Upper lobe of left lung (tissue), 6 donors: ENCODE data around the gene PMPCA. TPM values are rescaled to one million over a fixed set of nuclear protein-coding genes. Genes with fewer than 3 reads are reported as not detected.
A peak's percentile ranks its signal among the peaks of the same experiment; 100 is the strongest.

Source experiments
- ATAC-seq, 2 donors: fragments of 200-7000 bp; cut with Tn5 transposase; one replicate each; pipeline ENCODE4 v1.9.1; 2022; ENCODE audit warnings: mild to moderate bottlenecking in 2 of 2, moderate library complexity in 2 of 2; ENCODE audit not compliant: low FRiP score in 2 of 2
- DNase-seq, 2 donors: peaks; one replicate each; pipeline ENCODE4 v3.0.0-alpha.2; 2019 to 2020
- H3K27ac ChIP-seq, 4 donors: fragments of 200-600 bp; sonication (generic); one replicate each; pipeline ENCODE4 v1.5.1; 2016 to 2019
- H3K27me3 ChIP-seq, 4 donors: fragments of 200-600 bp; sonication (generic); one replicate each; pipeline ENCODE4 v1.5.1; 2017 to 2019
- H3K36me3 ChIP-seq, 4 donors: fragments of 200-600 bp; sonication (generic); one replicate each; pipeline ENCODE4 v1.5.1; 2016 to 2019
- H3K4me1 ChIP-seq, 4 donors: fragments of 200-600 bp; sonication (generic); one replicate each; pipeline ENCODE4 v1.5.1; 2018 to 2019
- H3K4me3 ChIP-seq, 4 donors: fragments of 200-600 bp; sonication (generic); one replicate each; pipeline ENCODE4 v1.5.1; 2017 to 2019; ENCODE audit warnings: mild to moderate bottlenecking in 2 of 4, moderate library complexity in 1 of 4
- H3K9me3 ChIP-seq, 4 donors: fragments of 200-600 bp; sonication (generic); one replicate each; pipeline ENCODE4 v1.5.1; 2018 to 2019
- CTCF ChIP-seq, 6 experiments: fragments of 450-650 bp in 4 of 6; fragments of 200-600 bp in 2 of 6; sonication (generic) in 2 of 6; IDR thresholded peaks; one replicate each; pipeline ENCODE4 v1.5.1; 2016 to 2019; ENCODE audit warnings: antibody characterized with exemption in 6 of 6
- EP300 ChIP-seq, 4 donors: sonication (generic); formaldehyde crosslinking; IDR thresholded peaks; one replicate each; pipeline ENCODE4 v1.5.1; 2017; ENCODE audit warnings: antibody characterized with exemption in 4 of 4, control low read depth in 2 of 4
- POLR2A ChIP-seq, 4 donors: fragments of 450-650 bp; IDR thresholded peaks; one replicate each; pipeline ENCODE4 v1.5.1; 2016 to 2017; ENCODE audit warnings: antibody characterized with exemption in 4 of 4, mild to moderate bottlenecking in 2 of 4
- POLR2AphosphoS5 ChIP-seq, 2 donors: sonication (generic); formaldehyde crosslinking; IDR thresholded peaks; one replicate each; pipeline ENCODE4 v1.5.1; 2017; ENCODE audit warnings: antibody characterized with exemption in 2 of 2
- WGBS, 2 donors: methylation state at CpG; one replicate each; pipeline ENCODE4 v1.1.5; 2017 to 2018; 5-methylcytosine and 5-hydroxymethylcytosine counted together
- total RNA-seq, 6 donors: library from RNA; depleted of rRNA in 4 of 6; stranded (reverse); fragments of >200 nt in 4 of 6; gene quantifications; one replicate each; pipeline versions ENCODE4 v1.1.0 to v1.2.1, GENCODE V29; 2016 to 2021
- donor health status: DM: no; HTN: no; CAD: no; lungs with moderate emphysema.
- donor health status: DM: no; HTN: yes; CAD: no; lungs with severe emphysema.

Gene PMPCA
- total RNA-seq, 6 donors from 2014 or later: 30.4 to 48.2 (median 41.0) TPM

DNA sequence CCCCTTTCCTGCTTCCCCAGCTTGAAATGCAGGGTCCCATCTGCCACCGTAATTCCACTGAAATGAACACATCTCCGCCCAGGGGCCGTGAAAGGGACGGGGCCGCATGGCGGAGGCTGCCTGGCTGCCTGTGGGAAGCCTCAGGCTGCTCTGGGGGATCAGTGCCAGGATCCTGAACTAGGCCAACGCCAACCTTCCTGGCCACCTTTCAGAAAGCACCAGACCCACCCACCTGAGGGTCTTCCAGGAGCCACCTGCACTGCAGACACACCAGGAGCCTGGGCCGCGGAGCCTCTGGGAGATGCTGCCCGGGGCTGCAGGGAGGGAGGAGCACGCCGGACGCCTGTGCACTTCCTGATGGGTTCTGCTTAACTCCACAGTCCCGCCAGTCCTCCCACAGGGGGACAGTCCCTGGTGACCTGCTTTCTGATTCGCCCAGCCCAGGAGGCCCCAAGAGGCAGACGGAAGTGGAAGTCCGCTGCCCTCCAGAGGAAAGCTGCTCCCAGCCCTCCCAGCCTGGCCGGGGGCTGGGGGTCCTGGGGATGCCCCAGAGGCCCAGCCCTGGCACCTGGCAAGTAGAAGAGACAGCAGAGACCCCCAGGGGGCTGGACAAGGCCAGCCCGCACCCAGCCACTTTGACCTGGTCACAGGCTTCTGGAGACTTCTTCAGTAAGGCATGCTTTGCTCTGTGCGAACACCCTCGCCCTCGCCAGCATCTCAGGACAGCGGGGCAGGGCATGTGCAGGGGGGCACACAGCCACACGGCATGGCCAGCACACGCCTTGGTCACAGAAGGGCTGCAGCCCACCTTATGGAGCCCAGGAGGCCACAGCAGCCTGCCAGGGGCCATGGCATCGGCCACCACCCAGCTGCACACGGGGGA lies 36.9 kb upstream of the PMPCA start, which contains the start of gene CARD9:
Gene CARD9, minus strand, starts transcription at position 370 of the 883 bp plus-strand sequence. CDS start 1,591 bp downstream, outside the sequence.
- TF ChIP-seq EP300 (IDR thresholded peaks at IDR 0.05): no peak
- no peak for TF ChIP-seq CTCF (IDR thresholded peaks at IDR 0.05)
- peak in 1 of 4 donors; percentile 48 for TF ChIP-seq POLR2A (IDR thresholded peaks at IDR 0.05)
- no peak for TF ChIP-seq POLR2AphosphoS5 (IDR thresholded peaks at IDR 0.05)
- Histone ChIP-seq H3K27me3 (no peaks in the 10 kb centered on the region), H3K4me3 (peak within 1 kb of the TSS in 3 of 4 donors; percentile 25 to 47 (median 35)), H3K36me3 (peaks cover 0 to 10% (median under 1%) of the 10 kb centered on the region in 4 donors), H3K27ac (peak within 1 kb of the TSS; percentile 6 to 76 (median 64)), H3K4me1 (peaks cover 10 to 19% (median 14%) of the 10 kb centered on the region in 4 donors), H3K9me3 (no peaks in the 10 kb centered on the region)
- ATAC-seq: peak; percentile 54 to 69
- 47 to 69% methylated on average over 12 to 25 of the region's 27 CpGs for WGBS, 2 donors
- DNase-seq: peak; percentile 64 to 81

GRCh38 chr9:136374183-136374575 lies 36.3 kb upstream of the PMPCA start:
- H3K4me3 ChIP-seq: no peak overlapping the region
- WGBS, 2 donors: 88% methylated on average over 14 of the region's 14 CpGs; no CpG with 5 or more reads in 1 of the 2 donors
- no peaks in the 10 kb centered on the region for H3K9me3 ChIP-seq
- no peaks in the 10 kb centered on the region for H3K27me3 ChIP-seq
- no peak overlapping the region for H3K27ac ChIP-seq
- peak in 1 of 2 donors; percentile 47 for DNase-seq
- peaks cover 0 to 16% (median 4%) of the 10 kb centered on the region in 4 donors for H3K36me3 ChIP-seq
- H3K4me1 ChIP-seq: peaks cover 10 to 19% (median 14%) of the 10 kb centered on the region in 4 donors
- no peak for ATAC-seq
- no peak for TF ChIP-seq CTCF (IDR thresholded peaks at IDR 0.05)
- TF ChIP-seq POLR2A (IDR thresholded peaks at IDR 0.05): no peak
- TF ChIP-seq EP300 (IDR thresholded peaks at IDR 0.05): no peak

- peak in 1 of 2 donors; percentile 73 for DNase-seq
- 94 to 95% methylated on average over 10 to 12 of the region's 12 CpGs for WGBS, 2 donors
- TF ChIP-seq POLR2AphosphoS5 (IDR thresholded peaks at IDR 0.05): no peak
- no peak for TF ChIP-seq CTCF (IDR thresholded peaks at IDR 0.05)
- no peak for TF ChIP-seq POLR2A (IDR thresholded peaks at IDR 0.05)
- no peak for TF ChIP-seq EP300 (IDR thresholded peaks at IDR 0.05)
These were observed 35.4 kb upstream of the PMPCA start for GRCh38 chr9:136375096-136375495.

GRCh38 chr9:136376457-136376856 lies 34.0 kb upstream of the PMPCA start:
- TF ChIP-seq EP300 (IDR thresholded peaks at IDR 0.05): no peak
- TF ChIP-seq POLR2AphosphoS5 (IDR thresholded peaks at IDR 0.05): no peak
- no peak for TF ChIP-seq POLR2A (IDR thresholded peaks at IDR 0.05)
- TF ChIP-seq CTCF (IDR thresholded peaks at IDR 0.05): no peak
- Histone ChIP-seq H3K27ac (no peak overlapping the region), H3K9me3 (no peaks in the 10 kb centered on the region), H3K4me1 (peaks cover 10 to 19% (median 14%) of the 10 kb centered on the region in 4 donors), H3K27me3 (no peaks in the 10 kb centered on the region), H3K4me3 (no peak overlapping the region), H3K36me3 (peaks cover 0 to 32% (median 23%) of the 10 kb centered on the region in 4 donors)
- 77 to 78% methylated on average over 3 to 8 of the region's 8 CpGs for WGBS, 2 donors
- no peak for ATAC-seq
- DNase-seq: peak in 1 of 2 donors; percentile 67

More at GRCh38 chr9:136375096-136375495, 35.4 kb upstream of the PMPCA start:
- Histone ChIP-seq H3K4me1 (peaks cover 10 to 19% (median 14%) of the 10 kb centered on the region in 4 donors), H3K4me3 (no peak overlapping the region), H3K9me3 (no peaks in the 10 kb centered on the region), H3K27me3 (no peaks in the 10 kb centered on the region), H3K27ac (no peak overlapping the region), H3K36me3 (peaks cover 0 to 23% (median 11%) of the 10 kb centered on the region in 4 donors)
- no peak for ATAC-seq
